Measurements from ENCODE around the gene SYNPO2.

Gene SYNPO2, protein sequence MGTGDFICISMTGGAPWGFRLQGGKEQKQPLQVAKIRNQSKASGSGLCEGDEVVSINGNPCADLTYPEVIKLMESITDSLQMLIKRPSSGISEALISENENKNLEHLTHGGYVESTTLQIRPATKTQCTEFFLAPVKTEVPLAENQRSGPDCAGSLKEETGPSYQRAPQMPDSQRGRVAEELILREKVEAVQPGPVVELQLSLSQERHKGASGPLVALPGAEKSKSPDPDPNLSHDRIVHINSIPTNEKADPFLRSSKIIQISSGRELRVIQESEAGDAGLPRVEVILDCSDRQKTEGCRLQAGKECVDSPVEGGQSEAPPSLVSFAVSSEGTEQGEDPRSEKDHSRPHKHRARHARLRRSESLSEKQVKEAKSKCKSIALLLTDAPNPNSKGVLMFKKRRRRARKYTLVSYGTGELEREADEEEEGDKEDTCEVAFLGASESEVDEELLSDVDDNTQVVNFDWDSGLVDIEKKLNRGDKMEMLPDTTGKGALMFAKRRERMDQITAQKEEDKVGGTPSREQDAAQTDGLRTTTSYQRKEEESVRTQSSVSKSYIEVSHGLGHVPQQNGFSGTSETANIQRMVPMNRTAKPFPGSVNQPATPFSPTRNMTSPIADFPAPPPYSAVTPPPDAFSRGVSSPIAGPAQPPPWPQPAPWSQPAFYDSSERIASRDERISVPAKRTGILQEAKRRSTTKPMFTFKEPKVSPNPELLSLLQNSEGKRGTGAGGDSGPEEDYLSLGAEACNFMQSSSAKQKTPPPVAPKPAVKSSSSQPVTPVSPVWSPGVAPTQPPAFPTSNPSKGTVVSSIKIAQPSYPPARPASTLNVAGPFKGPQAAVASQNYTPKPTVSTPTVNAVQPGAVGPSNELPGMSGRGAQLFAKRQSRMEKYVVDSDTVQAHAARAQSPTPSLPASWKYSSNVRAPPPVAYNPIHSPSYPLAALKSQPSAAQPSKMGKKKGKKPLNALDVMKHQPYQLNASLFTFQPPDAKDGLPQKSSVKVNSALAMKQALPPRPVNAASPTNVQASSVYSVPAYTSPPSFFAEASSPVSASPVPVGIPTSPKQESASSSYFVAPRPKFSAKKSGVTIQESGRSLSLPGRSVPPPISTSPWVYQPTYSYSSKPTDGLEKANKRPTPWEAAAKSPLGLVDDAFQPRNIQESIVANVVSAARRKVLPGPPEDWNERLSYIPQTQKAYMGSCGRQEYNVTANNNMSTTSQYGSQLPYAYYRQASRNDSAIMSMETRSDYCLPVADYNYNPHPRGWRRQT

DNA sequence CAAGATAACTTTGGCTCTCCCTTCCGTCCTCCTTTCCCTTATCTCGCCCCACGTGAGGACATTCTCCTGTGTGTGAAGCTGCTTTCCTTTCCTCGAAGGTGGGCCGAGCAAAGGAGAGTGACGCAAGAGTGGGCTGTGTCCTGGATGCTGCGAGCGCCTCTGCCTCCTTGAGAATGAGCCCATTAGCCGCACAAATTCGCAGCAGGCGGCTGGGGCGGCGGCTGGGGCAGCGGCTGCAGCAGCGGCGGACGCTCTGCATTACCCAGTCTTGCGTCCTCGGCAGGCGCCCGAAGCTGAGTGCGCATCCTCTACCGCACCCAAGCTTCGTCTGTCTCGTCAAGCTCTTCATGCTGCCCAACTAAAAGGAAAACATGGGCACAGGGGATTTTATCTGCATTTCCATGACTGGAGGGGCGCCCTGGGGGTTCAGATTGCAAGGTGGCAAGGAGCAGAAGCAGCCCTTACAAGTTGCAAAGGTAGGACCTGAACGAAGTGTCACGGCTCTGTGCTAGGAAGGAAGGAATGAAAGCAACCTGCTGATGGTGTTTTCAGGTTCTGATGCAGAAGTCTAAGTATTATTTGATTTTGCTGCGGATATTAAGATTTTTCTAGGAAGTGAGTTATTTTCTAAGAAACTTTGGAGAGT, at the start of gene SYNPO2:
Gene SYNPO2 (plus strand): TSS at position 189 of the 646 bp plus-strand sequence. CDS start 183 bp downstream, at position 372.
- DNase-seq (ENCODE audit: low spot score) = peak; percentile 49

DNA sequence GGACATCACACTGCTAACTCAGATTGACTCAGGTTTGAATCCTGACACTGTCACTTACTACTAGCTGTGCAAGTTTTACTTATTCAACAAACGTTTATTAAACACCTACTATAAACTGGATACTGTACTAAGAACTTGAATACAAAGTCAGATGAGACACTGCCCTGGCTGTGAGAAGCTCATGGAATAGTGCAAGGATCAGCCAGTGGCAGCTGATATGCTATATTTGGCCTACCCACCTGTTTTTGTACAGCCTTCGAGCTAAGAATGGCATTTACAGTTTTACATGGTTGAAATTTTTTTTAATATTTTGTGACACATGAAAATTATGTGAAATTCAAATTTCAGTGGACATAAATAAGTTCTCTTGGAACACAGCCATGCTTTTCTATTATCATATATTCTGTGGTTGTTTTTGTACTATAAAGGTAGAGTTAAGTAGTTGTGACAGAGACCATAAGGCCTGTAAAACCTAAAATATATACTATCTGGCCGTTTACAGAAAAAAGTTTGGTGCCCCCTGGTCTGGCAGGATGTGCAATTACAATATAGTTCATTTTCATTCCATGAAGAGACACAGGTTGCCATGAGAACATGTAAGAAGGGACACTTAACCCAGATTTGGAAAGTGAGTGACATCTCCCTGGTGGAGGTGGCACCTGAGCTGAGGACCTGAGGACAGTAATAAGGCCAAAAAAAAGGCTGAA, 49.3 kb upstream of the SYNPO2 start:
- DNase-seq (ENCODE audit: low spot score) = no peak

- peak; percentile 16 for DNase-seq (ENCODE audit: low spot score)
Measured at GRCh38 chr4:118842055-118842454, 46.6 kb upstream of the SYNPO2 start.

DNA sequence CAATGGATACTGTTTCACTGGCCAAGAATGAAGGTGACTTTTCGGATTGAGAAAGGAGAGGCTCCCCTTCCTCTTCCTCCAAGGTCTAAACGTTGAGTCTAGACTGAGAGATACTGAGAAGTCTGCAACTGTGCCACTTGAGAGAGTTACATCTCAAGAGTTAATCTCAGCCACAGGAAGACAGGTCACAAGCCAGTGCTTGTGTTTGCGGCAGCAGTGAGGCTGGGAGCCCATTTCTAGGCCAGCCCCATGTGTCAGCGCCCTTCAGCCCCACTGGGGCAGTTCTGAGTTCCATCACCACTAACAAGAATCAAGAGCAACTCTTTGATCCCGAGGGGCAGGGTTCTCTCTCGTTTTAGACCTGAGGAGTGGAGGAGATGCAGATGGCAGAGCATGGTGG, 45.4 kb upstream of the SYNPO2 start:
- DNase-seq (ENCODE audit: low spot score) = no peak

GRCh38 chr4:118845552-118846050, 43.1 kb upstream of the SYNPO2 start:
- no peak for DNase-seq (ENCODE audit: low spot score)

- no peak for DNase-seq (ENCODE audit: low spot score)
Measured at GRCh38 chr4:118846979-118847378, 41.7 kb upstream of the SYNPO2 start.

- no peak for DNase-seq (ENCODE audit: low spot score)
Measured at GRCh38 chr4:118848242-118848641, 40.4 kb upstream of the SYNPO2 start.

DNA sequence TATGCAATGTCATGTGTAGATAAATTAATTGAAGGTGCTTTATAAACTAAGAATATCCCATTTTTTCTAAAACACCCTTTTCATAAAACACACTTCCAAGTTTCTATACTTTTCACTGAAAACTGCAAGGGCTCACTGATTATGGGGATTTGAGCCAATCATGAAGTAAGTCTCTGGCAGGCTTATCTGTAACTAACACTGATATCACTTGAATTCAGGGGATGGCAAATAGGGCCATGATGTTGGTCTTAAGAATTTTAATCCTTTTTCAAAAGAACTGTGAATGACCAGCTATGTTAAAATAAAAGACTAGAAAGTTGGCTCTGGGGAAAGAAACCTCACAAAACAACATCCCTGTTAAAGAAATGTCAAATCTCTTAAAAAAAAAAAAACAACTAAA, 39.8 kb upstream of the SYNPO2 start:
- no peak for DNase-seq (ENCODE audit: low spot score)

GRCh38 chr4:118849867-118850487, 38.7 kb upstream of the SYNPO2 start:
- DNase-seq (ENCODE audit: low spot score) = no peak

DNA sequence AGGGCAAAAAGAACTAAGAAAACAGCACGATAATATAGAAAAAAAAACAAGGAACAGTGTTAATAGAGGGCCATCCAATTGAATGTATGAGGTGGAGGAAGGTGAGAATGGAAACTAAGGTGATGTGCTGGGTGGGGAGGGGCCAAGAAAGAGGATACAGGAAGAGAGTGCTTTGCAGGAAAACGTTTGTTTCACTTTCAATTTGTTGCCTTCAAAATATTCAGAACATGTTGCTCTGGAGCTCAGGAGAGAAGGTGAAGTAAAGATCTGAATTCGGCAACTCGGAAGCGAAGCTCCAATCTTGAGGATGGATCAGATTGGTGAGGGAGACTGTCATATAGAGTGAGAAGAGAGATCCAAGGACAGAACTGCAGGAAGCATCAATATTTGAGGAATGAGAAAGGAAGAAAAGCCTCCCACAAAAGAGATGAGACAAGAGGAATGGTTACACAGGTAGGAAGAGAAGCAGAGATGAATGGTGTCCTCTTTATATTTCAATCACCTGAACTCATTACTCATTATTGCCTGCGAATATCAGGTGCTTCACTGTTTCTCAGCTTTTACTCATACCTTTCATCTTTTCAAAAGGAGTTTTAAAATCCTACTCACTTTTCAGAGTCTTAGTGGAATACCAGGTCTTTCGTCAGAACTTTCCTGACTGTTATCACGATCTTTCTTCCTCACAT, 38.0 kb upstream of the SYNPO2 start:
- DNase-seq (ENCODE audit: low spot score) = no peak

DNA sequence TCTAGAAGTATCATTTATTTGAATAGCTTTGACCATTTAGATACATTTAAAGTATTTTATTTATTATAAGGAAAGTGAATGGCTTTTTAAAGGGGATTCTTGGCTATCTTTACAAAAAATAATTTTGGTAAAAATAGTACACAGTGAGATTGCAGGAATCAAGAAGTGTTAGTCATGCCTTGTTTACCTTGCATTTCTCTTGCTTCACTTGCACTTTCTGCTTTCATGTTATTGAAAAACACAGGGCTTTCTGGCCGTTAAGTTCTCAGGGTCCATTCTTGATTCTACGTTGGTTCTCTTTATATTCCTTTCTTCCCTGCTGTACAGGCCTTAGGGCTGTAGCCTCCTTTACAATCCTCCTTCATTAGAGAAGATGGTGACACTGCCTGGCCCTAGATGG, 30.9 kb upstream of the SYNPO2 start:
- no peak for DNase-seq (ENCODE audit: low spot score)

- DNase-seq (ENCODE audit: low spot score) = no peak
Measured at GRCh38 chr4:118858779-118859178, 29.9 kb upstream of the SYNPO2 start.

DNA sequence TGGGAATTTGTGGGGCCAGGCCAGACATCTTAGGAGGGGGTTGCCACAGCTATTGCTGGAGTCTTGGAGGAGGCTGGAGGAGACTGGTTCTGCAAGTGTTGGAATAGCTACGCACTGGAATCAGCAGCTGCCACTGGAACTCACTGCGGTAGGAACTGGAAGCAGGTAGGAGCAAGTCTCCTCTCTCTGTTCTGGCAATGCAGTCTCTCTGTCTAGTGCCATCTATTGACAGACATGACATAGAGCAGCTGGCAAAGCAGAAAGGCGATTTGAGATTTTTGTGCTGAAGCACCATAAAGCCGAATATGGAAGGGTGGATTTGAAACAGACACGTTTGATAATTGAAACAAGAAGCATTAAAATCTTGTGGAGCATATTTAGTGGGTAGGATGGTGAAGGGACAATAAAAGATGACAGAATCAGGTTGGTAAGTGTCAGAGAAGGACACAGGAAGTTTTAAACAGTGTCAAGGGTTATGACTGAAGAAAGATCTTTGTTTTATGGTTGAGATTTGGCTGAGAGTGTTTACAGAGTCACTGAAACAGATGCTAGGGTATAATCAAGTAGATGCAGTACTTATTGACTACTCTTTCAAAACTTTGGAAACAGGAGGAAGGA, 23.5 kb upstream of the SYNPO2 start:
- peak; percentile 51 for DNase-seq (ENCODE audit: low spot score)

GRCh38 chr4:118866442-118866841, 22.2 kb upstream of the SYNPO2 start:
- DNase-seq (ENCODE audit: low spot score) = no peak

GRCh38 chr4:118867311-118868067, 21.2 kb upstream of the SYNPO2 start:
- DNase-seq (ENCODE audit: low spot score) = no peak

DNA sequence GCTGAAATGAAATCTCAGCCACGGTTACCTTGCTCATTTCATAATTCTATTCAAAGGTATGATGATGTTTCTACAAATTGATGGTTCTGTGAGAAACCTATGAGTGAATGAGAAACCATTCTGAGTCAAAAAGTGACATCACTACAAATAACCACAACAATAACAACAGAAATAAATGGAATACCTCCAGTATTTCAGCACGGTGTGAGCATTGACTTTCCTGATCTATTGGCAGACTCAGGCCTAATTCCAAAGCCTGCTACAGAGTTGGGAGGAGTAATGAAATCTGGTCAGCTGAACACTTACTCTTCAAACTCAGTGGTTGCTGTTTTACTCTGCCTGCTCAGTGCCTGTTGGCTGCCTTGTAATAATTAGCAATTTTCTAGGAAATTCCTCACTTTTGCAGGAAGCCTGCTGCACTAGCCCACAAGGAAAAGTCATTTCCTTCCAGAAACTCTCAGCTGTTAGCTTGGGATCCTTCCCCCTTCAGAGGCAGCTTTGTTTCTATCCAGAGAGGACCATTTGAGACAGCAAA, 18.8 kb upstream of the SYNPO2 start:
- peak; percentile 69 for DNase-seq (ENCODE audit: low spot score)

DNA sequence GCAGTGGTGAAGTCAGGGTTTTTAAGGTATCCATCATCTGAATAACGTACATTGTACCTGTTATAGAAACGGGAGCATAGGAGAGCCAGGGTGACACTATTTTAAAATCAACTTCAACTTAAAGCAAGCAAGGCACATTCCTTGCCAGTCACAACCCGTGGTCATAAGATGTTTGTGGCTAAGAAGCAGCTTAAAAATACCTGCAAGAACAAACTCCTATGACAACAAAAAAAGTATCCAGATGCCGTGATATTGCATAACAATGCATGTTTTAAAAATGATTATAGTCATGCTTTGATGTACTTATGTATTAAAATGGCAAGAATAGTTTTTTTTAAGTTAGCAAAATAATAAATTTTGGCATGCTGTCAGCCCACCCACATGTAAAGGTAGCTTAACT, 16.5 kb upstream of the SYNPO2 start:
- no peak for DNase-seq (ENCODE audit: low spot score)

GRCh38 chr4:118877797-118878196, 10.9 kb upstream of the SYNPO2 start:
- DNase-seq (ENCODE audit: low spot score) = no peak
